Measurements from ENCODE around the gene CLDN8. TPM values are rescaled to one million over a fixed set of nuclear protein-coding genes. Genes with fewer than 3 reads are reported as not detected.

CLDN8 gene
- polyA plus RNA-seq, 1 of the 3 experiments (the other 2 are of a cell fraction) = not detected

- H3F3A ChIP-seq (replicated peaks; ENCODE audit: insufficient read depth) = no peaks in the 10 kb centered on the region
- CTCF ChIA-PET = interaction anchor here (0.6 to 1.0 kb wide), 2 partner anchors 8 to 9 kb away, joined by 3 to 4 read pairs; no protein-coding TSS in a partner anchor
- H2AFZ ChIP-seq (ENCODE audit: low read depth) = no peak overlapping the region
- no peak overlapping the region for H3K4me3 ChIP-seq (ENCODE audit: low read depth in 2 of 2, low read length in 1 of 2)
- no peaks in the 10 kb centered on the region for H3K9me2 ChIP-seq
- H3K27ac ChIP-seq (ENCODE audit: low read depth in 2 of 2, low read length in 1 of 2) = no peak overlapping the region
- 5% methylated on average over 2 of the region's 2 CpGs for WGBS (ENCODE audit: low lambda C conversion rate)
- H3K9me3 ChIP-seq = no peaks in the 10 kb centered on the region
- no peak for TF ChIP-seq FOXJ3 (CRISPR knock-in tag; IDR thresholded peaks at IDR 0.05)
- no peak for TF ChIP-seq FOSL2 (IDR thresholded peaks at IDR 0.05; ENCODE audit: borderline replicate concordance, low read depth)
- TF ChIP-seq MAX (IDR thresholded peaks at IDR 0.05; ENCODE audit: low read depth) = no peak
- TF ChIP-seq PBX3 (IDR thresholded peaks at IDR 0.05) = no peak
- TF ChIP-seq ZBTB33 (IDR thresholded peaks at IDR 0.05; ENCODE audit: borderline replicate concordance, low read depth) = no peak
- no peak for TF ChIP-seq JUND (IDR thresholded peaks at IDR 0.05)
- TF ChIP-seq TCF12 (IDR thresholded peaks at IDR 0.05) = no peak
- no peak for TF ChIP-seq RXRA (IDR thresholded peaks at IDR 0.05; ENCODE audit: borderline replicate concordance, low read depth)
- no peak for TF ChIP-seq POLR2AphosphoS5 (IDR thresholded peaks at IDR 0.05; ENCODE audit: low read depth, low read length)
- no peak for TF ChIP-seq ELF1 (IDR thresholded peaks at IDR 0.05)
- TF ChIP-seq MXI1 (IDR thresholded peaks at IDR 0.05; ENCODE audit: low read depth, low read length) = no peak
- no peak for TF ChIP-seq USF2 (IDR thresholded peaks at IDR 0.05; ENCODE audit: borderline replicate concordance, low read depth, low read length)
- no peaks in the 10 kb centered on the region for H3K79me2 ChIP-seq (ENCODE audit: insufficient read depth)
- no peak overlapping the region for H3K9ac ChIP-seq
- H3K4me2 ChIP-seq = no peak overlapping the region
- POLR2A ChIA-PET = no interaction called here
- DNase-seq = no peak
- no peaks in the 10 kb centered on the region for H3K4me1 ChIP-seq (ENCODE audit: control insufficient read depth in 1 of 2, insufficient read depth in 2 of 2, low read depth in 1 of 2, low read length in 1 of 2)
- no peaks in the 10 kb centered on the region for H3K36me3 ChIP-seq (replicated peaks in 1 of 2; ENCODE audit: control insufficient read depth in 1 of 2, insufficient read depth in 2 of 2, low read length in 1 of 2)
- peaks cover 11% of the 10 kb centered on the region; the same call in 1 of the 2 replicates for H3K27me3 ChIP-seq (ENCODE audit: insufficient read depth)
- H4K20me1 ChIP-seq (ENCODE audit: insufficient read depth) = no peaks in the 10 kb centered on the region
Observed at GRCh38 chr21:30186242-30186641, 29.7 kb downstream of the CLDN8 start.

- 0% methylated on average over 3 of the region's 3 CpGs for WGBS (ENCODE audit: low lambda C conversion rate)
- TF ChIP-seq REST (IDR thresholded peaks at IDR 0.05; ENCODE audit: low read depth, low read length) (no peak), CTCF (IDR thresholded peaks at IDR 0.05) (no peak), CHD2 (IDR thresholded peaks at IDR 0.05; ENCODE audit: low read length, partially characterized antibody) (no peak), NFIC (IDR thresholded peaks at IDR 0.05; ENCODE audit: borderline replicate concordance) (no peak), FOSL2 (IDR thresholded peaks at IDR 0.05; ENCODE audit: borderline replicate concordance, low read depth) (no peak), YY1 (IDR thresholded peaks at IDR 0.05; ENCODE audit: low read depth) (no peak), ELF1 (IDR thresholded peaks at IDR 0.05) (no peak), PBX3 (IDR thresholded peaks at IDR 0.05) (no peak), RFX5 (IDR thresholded peaks at IDR 0.05; ENCODE audit: low read length) (no peak)
Observed at GRCh38 chr21:30168086-30168485, 47.8 kb downstream of the CLDN8 start.

More at GRCh38 chr21:30168086-30168485, 47.8 kb downstream of the CLDN8 start:
- H3K4me2 ChIP-seq = no peak overlapping the region
- DNase-seq = no peak
- no peak overlapping the region for H2AFZ ChIP-seq (ENCODE audit: low read depth)
- H3K36me3 ChIP-seq (replicated peaks in 1 of 2; ENCODE audit: control insufficient read depth in 1 of 2, insufficient read depth in 2 of 2, low read length in 1 of 2) = no peaks in the 10 kb centered on the region
- no peaks in the 10 kb centered on the region for H3K9me3 ChIP-seq
- no peak overlapping the region for H3K27ac ChIP-seq (ENCODE audit: low read depth in 2 of 2, low read length in 1 of 2)
- H3K4me1 ChIP-seq (ENCODE audit: control insufficient read depth in 1 of 2, insufficient read depth in 2 of 2, low read depth in 1 of 2, low read length in 1 of 2) = no peaks in the 10 kb centered on the region
- H3K79me2 ChIP-seq (ENCODE audit: insufficient read depth) = no peaks in the 10 kb centered on the region
- ChIA-PET CTCF (no interaction called here), POLR2A (no interaction called here)
- no peaks in the 10 kb centered on the region for H4K20me1 ChIP-seq (ENCODE audit: insufficient read depth)
- H3K9me2 ChIP-seq = no peaks in the 10 kb centered on the region
- no peak overlapping the region for H3K9ac ChIP-seq
- no peak overlapping the region for H3K4me3 ChIP-seq (ENCODE audit: low read depth in 2 of 2, low read length in 1 of 2)
- H3F3A ChIP-seq (replicated peaks; ENCODE audit: insufficient read depth) = no peaks in the 10 kb centered on the region
- H3K27me3 ChIP-seq (ENCODE audit: insufficient read depth) = no peaks in the 10 kb centered on the region; the same call in 1 of the 2 replicates

All from SK-N-SH (cell line).